Muscle of arm (tissue), 12 donors: ENCODE measurements around the gene PLXNA4. TPM values are rescaled to one million over a fixed set of nuclear protein-coding genes. Genes with fewer than 3 reads are reported as not detected.

Experiments
- DNase-seq: peaks from one replicate; pipeline ENCODE4 v3.0.0-alpha.2; 2013
- polyA plus RNA-seq, 12 donors: library from polyadenylated mRNA; unstranded; fragments of 120-200 nt; gene quantifications; one replicate each; pipeline ENCODE4 v1.2.1, GENCODE V29; 2013; ENCODE audit not compliant: insufficient read length in 12 of 12

Gene PLXNA4
- polyA plus RNA-seq, 12 donors = 1.8 to 8.4 (median 4.5) TPM; not detected in 1

GRCh38 chr7:132073920-132074589 lies 502.2 kb downstream of the PLXNA4 start:
- DNase-seq = no peak
